ENCODE data around the gene CYTH2.

GRCh38 chr19:48442116-48443035, 26.8 kb upstream of the CYTH2 start:
- TF ChIP-seq CTCF (IDR thresholded peaks at IDR 0.05): no peak
- TF ChIP-seq POLR2A (IDR thresholded peaks at IDR 0.05; ENCODE audit: low read depth): no peak
